ENCODE data around the gene MYOZ1.

Gene MYOZ1

GRCh38 chr10:73581918-73582317 lies 59.4 kb downstream of the MYOZ1 start:
- no peaks in the 10 kb centered on the region; the same call in 1 of the 2 replicates for H3K36me3 ChIP-seq (ENCODE audit: control insufficient read depth, insufficient read depth, low read length)
- no peaks in the 10 kb centered on the region for H3K27me3 ChIP-seq (ENCODE audit: control insufficient read depth, insufficient read depth, low read length)
- no peaks in the 10 kb centered on the region; the same call in 1 of the 2 replicates for H3K4me1 ChIP-seq (ENCODE audit: control insufficient read depth, insufficient read depth, low read length)
- DNase-seq (ENCODE audit: low read depth, low spot score), result no peak
- WGBS (ENCODE audit: insufficient coverage, insufficient read length), result no CpG with 5 or more reads among the region's 2 CpGs
- H3K4me3 ChIP-seq (ENCODE audit: low read length), result no peak overlapping the region
- H3K27ac ChIP-seq (ENCODE audit: low read length), result no peak overlapping the region
- H3K9me3 ChIP-seq (ENCODE audit: control insufficient read depth, insufficient read depth, low read length), result no peaks in the 10 kb centered on the region

All from iPS DF 6.9 (cell line).